CD4-positive, alpha-beta T cell treated with Interleukin-17A for 4 hours (primary cell): Measurements from ENCODE around the gene CPE.

Experiments
- DNase-seq: peaks from one replicate; pipeline ENCODE4 v3.0.0-alpha.2; 2020; ENCODE audit warnings: mixed read lengths

CPE gene

GRCh38 chr4:165515201-165515600 is 136.4 kb downstream of the CPE start:
- no peak for DNase-seq

DNA sequence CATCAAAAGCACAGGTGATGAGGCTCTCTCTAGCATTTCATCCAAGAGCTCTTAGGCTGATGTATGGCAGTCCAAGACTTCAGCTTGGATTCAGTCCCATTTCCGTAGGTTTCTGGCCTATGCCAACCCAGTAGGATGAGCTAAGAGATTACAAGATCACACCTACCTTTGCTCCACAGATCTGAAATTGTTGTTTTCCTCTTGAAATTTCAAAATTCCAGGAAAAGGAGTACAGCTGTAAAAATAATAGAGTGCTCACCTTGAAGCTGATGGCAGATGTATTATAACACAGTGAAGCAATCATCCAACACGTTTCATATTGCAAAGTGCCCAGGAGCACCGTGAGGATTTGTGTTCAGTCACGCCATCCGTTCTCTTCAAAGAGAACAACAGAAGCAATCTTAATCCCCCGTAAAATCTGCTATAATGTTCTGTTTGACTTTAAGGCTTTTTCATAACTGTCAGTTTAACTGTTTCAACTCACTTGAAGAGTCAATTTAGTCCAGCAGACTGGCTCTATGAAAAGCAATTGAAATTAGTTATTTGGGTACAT is 137.5 kb downstream of the CPE start:
- no peak for DNase-seq

DNA sequence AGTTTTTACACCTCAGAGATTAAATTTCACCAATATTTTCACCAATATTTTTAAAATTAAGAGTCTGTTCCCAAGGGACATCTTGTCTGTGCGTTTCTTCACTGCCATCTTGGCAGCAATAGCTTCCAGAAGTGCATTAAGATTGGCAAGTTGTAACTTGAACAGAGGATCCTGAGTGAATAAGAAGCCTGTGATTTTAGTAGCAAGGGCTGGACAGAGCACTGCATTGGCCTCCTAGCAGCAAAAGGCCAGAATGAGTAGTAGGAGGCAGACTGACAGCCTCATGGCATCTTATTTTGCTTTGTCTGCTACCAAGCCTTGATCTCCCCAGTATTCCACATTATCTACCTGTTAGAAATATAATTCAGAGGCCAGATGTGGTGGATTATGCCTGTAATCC is 138.4 kb downstream of the CPE start:
- no peak for DNase-seq

GRCh38 chr4:165518024-165518616 is 139.3 kb downstream of the CPE start:
- no peak for DNase-seq

GRCh38 chr4:165518686-165519085 is 139.9 kb downstream of the CPE start:
- no peak for DNase-seq

DNA sequence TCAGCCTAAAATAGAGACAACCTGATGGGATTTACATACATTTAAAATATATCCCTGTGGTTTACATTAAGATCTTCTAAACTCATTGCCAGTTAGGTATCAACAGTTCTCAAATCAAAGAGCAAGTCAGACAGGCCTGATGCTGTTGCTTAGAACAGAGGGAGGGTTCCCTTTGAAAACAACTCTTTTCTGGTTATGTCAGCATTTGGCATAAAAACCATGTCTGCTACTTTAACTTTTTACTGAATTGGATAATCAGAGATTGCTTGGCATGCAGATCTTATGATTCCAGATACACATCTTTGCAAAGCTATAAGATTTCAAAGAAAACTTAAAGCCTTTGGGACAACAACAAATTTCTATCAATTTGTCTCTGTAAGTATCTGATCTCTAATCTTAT is 140.8 kb downstream of the CPE start:
- DNase-seq = no peak

DNA sequence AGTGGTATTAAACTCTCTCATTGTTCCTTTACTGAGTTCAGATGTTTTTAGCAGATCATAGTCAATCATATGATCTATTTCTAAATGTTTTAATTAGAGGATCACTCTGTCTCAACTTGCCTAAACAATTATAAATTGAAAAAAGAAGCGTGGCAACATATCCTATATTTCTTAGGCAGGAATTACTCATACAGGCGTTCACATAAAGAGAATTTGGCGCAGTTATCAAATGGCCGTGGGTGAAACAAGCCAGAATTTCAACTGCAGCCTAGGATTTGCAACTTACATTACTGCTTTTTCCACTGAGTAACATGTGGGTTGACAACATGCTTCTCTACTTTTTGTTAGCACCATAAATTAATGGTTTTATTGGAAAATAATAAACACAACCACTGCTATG is 141.3 kb downstream of the CPE start:
- DNase-seq = no peak

GRCh38 chr4:165522050-165522449 is 143.2 kb downstream of the CPE start:
- no peak for DNase-seq

GRCh38 chr4:165524532-165525190 is 145.9 kb downstream of the CPE start:
- no peak for DNase-seq

GRCh38 chr4:165532976-165533375 is 154.2 kb downstream of the CPE start:
- DNase-seq = no peak

DNA sequence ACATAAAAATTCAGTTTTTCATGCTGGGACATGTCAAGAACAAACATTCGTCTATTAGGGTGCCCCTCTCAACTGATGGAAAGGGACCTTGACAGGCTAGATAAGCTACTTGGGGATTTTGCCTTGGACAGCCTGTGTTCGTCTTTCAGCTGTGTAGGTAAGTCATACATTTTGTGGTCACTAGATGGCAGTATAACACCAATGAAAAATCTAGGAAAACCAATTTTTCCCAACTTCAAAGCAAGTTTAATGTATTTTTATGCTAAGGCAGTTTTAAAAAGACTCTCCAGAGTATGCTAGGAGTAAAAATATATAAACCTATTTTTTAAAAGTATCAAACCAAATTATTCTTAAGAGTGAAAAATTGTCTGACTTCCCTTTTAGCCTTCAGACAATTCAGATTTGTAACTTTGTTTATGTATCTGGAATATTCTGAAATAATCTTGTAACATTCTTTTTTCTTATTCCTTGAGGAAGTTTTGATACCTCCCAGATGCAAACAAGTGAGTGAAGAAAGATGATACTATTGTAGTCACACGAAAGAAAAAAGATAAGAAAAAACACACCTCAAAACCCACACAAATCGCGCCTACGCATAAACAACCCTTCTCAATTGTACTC is 158.3 kb downstream of the CPE start:
- DNase-seq = peak; percentile 3

- no peak for DNase-seq
These were observed 161.0 kb downstream of the CPE start for GRCh38 chr4:165539801-165540200.

DNA sequence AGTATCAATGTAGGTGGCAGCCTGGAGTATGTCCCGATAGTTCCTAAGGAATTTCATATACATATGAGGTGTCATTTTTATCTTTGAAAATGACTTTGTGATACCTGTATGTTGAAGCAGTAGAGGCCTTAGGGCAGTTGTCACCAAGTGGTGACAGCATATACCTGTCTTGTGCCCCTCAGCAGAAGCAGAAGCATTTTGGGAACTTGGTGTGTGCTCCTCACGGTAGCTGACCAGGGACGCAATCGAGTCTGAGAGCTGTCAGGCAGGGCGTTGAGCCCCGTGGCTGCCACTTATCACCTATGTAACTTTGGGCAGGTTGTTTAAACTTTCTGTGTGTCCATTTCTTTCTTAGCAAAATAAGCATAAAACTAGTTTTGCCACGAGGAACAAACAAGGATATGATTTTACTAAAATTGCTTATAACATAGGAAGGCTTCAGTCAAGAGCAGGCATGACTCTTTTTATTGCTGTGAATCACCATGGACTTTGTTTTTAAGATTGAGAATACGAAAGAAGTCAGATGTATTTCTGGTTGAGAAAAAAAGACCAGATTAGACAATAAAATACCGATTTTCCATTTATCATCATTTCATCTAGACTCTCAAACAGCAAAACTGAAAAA is 161.5 kb downstream of the CPE start:
- DNase-seq = no peak

GRCh38 chr4:165541851-165542459 is 163.1 kb downstream of the CPE start:
- DNase-seq = no peak

DNA sequence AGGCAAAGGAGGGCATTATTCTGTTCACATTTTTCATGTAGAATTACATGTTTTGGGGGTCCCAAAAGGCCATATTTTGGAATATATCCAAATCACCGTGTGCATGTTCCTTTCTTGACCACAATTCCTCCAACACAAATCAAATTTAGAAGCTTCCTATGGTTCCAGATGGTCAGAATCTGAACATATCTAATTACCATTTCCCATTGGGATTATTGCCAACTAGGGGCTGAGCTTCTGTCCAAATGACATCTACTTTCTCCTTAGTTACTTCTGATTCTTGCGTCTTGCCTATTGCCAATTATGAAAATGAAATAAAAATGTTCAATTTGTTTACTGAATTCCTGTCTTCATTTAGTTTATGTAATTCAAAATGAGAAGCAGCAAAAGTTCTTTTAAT is 163.7 kb downstream of the CPE start:
- no peak for DNase-seq
